ENCODE data around the gene ABI3BP.

The ABI3BP gene

DNA sequence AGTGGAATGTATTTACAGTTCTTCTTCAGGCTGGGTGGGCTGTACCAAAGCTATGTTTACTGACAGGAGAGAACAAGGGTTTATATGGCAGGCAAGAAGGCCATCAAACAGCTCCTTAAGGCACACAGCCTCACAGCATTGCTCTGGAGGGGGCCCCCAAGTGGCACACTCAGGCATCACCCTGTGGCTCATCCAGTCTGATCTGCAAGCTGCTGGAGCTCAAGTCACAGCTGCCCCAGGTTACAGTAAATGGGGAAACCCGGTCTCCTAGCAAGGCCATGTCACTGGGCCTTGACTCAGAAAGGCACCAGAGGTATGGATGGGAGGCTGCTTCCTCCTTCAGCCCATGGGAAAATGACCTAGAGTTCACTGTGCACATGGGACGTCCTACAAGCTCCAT lies 216.5 kb downstream of the ABI3BP start:
- DNase-seq (ENCODE audit: low read depth, low spot score): no peak

DNA sequence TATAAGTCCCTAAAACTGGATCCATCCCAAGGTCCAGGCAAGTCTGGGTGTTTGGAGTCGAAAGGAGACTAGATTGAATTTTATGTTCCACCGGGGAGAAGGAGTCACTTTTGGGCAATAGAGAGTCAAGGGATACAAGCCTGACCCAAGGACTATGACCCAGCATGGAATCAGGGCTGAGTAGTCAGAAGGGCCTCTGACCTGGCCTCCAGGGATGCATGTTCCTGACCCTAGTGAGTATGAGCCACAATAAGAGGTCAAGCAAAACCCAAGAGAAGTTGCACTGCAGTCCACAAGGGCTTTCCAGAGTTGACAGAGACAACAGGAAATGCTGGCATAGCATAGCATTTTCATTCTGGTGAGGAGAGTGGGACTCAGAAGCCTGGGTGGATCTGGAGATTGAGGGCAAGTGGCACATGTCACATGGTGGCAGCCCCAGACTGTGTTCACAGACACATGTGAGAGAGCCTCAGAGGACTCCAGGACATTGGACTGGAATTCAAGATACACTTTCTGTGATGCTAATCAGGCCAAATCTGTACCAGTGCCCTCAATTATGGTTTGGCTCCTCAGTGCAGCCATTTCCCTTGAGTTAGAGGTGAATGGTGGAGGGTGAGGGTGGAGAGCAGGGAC lies 217.0 kb downstream of the ABI3BP start:
- no peak for DNase-seq (ENCODE audit: low read depth, low spot score)

DNA sequence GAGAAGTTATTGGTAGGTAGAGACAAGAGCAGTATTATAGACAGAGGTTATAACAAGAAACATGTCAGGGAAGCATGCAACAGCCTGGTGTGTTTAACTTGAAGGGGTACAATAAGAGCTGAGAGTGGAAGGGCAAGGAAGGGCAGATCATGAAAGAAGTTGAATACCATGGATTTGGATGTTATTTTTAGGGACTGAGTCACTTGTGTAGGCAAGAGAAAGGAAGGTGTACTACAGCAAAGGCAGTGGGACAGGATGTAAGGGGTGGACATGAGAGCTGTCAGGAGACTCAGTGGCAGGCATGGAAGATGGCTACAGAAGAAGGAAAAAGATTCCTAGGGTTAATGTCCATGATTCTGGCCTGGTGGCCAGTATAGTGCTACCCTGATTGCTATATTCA lies 217.6 kb downstream of the ABI3BP start:
- DNase-seq (ENCODE audit: low read depth, low spot score): no peak

DNA sequence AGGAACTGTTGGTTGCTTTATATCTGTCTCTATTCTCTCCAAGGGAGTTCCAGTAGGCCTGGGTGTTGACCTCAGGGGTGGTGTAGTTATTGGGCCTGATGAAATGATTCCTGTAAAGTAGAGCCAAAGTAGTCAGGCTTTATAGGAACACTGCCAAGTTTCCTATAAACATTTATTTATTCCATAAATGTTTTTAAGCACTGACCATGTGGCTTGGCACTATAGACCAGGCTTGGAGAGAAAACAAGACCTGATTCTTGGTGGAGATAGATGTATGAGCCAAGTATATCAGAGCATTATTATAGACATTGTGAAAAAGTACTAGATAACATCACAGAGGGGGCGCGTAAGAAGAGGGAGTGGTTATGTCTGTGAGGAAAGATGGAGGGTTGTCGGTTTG lies 218.0 kb downstream of the ABI3BP start:
- DNase-seq (ENCODE audit: low read depth, low spot score): no peak

DNA sequence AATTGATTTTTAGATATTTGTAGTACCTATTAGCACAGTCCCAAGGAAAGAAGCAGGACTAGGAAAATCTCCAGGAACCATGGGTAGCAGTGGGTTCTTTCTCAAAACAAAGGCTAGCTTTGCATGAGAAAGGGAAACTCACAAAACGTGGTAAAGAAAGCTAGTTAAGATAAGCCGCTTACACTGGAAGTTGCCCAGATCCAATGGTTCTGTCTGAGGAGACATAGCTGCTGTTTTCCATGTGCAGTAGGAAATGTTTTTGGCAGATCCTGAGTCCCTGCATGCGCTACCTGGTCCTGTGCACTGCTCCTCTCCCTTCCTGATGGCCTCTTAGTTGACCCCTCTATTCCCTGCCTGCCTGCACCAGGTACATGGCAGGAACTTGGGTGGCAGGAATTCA lies 223.5 kb downstream of the ABI3BP start:
- no peak for DNase-seq (ENCODE audit: low read depth, low spot score)

DNA sequence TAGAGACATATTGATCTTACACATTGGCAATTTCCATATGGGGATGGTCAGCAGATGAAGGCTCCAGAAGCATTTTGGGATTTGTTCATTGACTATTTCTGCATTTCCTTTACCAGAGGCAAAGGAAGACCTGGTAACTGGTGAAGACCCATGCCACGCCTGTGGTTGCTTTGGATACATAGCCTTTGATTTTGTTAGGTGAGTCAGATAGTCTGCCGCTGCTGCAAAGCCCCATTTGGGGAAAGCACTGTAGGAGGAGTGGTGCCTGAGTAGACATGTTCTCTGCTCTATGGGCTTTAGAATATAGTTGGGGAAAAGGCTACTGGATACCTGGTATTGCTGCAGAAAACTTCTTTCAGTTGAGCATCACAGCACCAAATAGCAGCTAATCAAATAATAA lies 227.2 kb downstream of the ABI3BP start:
- DNase-seq (ENCODE audit: low read depth, low spot score): no peak

DNA sequence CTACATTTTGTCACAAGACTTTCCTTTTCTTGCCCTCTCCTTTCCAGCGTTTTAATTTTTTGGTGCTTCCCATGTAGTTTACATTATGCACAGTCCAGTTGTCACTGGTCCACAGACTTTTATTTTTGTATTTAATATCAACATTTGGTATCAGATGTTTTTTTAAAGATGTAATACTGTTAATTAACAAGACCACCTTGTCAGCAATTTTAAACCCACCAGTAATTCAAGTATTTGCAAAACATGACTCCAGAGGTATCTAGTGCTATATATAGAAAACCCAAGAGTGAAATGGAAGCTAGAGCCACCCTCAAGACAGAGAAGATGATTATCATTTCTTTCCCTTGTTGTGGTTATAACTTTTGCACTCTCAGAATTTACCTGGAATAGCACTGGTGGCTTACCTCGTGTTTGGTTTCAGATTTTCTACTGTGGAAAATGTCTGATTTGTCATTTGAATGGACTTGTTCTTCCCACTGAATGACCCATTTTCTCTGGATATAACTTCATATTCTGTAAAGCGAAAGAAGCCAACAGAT lies 227.7 kb downstream of the ABI3BP start:
- no peak for DNase-seq (ENCODE audit: low read depth, low spot score)

DNA sequence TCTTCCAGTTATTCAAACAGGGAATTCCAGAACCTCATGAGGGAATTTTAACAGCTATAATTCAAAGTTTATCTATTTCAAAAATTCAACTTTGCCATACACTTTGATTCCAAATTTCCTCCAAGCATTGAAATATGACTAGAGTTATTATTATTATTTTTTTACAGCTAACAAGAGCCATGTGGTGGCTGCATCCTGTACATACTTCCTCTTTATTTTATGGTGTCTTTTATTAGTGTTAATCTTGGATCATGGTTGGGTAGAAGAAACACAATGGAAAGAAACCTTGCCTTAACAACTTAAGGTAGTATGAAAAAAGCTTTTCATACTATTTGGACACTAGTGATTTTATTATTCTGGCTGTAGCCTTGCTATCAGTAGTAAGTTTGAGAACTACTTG lies 231.3 kb downstream of the ABI3BP start:
- DNase-seq (ENCODE audit: low read depth, low spot score): no peak

DNA sequence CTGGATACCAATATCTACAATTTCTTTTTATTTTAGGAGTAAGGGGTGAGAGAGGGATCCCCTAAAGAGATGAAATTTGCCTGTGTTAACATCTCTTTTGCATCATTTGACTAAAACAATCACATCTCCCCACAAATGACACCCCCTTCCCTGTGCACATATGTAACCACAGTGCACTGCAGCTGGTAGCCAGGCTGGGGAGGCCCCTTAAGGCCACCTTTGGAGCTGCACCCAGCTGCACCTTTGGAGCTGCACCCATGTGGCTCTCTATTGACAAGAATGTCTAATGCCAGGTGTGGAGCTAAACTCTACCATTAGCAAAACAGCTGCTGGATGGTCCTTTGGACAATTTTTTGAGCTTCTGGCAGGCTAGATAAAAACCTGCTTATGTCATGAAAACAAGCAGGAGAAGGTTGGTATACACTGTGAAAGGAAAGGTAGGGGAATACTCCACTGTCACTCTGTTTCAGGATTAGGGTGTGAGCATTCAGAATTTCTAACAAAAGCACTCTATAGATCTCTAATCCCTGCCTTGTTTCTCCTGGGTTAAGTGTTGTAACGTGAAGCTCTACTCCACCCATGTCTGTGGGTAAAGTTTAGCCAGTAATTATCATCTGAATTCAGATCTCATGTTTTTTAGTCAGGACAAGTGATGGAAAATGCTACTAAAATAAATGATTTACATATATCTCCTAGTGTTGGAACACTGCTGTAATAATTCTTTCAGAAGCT lies 231.8 kb downstream of the ABI3BP start:
- no peak for DNase-seq (ENCODE audit: low read depth, low spot score)

DNA sequence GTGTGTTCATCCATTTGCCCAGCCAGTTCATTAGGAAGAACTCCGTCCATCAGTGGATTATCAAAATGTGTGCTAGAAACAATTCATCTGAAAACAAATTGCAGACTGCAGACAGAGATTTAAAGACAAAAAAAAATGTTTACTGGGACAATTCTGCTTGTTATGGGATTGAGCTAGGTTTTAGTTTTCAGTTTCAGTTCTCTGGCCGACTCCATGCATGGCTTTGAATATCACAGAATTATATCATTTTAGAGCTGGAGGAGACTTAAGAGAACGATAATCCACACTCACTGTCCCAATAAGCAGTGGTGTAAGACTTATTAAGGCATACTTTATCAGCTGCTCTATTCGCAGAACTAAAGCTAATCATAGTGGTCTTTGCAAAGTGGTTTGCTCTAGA lies 232.8 kb downstream of the ABI3BP start:
- DNase-seq (ENCODE audit: low read depth, low spot score): no peak

DNA sequence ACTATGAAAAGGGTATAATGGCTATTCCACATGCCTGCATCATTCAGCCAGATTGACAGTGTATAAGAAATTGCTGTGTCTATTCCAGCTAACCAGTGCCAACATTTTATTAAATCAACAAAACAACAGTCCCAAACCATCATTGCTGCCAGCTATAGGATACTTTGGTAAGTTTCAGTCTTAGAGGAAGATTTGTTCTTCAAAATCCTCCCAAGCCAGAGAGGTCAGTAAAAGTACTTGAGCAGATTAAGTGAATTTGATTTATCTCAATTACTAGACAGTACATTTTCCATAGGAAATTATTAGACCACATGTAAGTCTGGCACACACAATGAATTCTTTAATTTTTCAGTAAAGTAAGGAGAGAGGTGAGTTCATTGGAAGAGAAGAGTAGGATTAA lies 233.3 kb downstream of the ABI3BP start:
- DNase-seq (ENCODE audit: low read depth, low spot score): no peak

DNA sequence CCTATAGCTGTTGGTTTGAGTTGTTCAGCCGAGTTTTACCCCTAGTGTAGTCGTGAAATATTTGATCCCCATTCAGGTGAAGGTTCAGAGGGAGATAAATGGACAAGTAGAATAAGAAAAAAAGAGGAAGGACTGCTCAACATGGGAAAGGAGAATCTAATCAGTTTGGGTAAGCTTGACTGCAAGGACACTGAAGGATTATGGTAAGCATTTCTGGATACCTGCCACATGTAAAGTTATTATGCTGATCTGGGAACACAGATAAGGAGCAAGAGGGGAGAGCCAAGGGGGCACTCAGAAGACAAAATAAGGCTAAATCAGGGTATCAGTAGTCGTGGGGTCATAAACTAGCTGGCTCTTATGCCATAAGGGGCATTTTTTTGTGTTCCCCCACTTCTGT lies 234.1 kb downstream of the ABI3BP start:
- DNase-seq (ENCODE audit: low read depth, low spot score): peak; percentile 44

DNA sequence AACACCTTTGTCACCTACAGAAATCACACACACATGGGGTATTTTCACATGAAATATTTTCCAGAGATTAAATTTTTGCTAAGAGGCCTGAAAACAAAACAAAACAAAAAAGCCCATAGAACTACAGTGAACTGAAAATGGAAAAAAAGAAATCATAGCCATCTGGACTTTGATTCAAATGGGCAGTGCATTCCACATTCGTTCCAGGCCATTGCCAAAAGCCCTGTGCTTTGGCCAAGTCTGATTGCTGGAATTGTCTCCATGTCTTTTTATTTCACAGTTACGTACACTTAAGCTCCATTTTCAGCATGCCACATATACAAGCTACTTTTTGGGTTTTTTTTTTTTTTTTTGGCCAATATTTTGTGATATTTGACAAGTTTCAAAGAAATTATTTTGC lies 236.8 kb downstream of the ABI3BP start:
- DNase-seq (ENCODE audit: low read depth, low spot score): peak; percentile 35

DNA sequence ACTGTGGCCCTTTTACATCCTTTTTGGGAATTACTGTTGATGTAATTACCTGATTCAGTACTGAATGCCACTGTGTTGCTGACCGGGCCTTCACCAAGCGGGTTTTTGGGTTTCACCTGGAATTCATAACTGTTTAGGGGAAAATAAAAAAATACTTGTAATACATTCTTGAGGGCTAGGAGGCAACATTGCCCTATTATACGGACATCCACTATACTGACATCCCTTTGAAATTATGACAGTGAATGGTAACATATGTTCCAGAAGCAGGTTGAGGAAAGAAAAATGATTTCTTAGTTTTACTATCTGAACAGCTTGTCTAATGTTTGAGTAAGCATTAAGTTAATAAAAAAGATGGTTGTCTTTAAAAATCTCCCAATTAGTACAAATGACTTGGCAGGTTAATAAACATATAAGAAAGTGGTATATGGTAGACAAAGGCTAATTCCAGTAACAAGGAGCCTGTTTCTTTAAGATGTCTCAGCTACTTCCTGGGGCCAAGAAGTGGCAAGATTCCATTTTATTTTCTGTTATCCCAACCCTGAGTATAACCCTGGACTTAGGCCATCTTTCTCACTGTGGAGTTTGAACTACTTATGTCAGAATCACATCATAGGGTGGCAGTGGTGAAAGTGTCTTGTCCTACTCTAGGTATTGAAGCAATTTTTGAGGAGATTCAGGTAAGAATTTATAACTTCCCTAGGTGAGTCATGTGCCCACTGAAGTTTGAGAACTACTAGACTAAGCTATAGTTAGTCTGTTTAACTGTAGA lies 238.5 kb downstream of the ABI3BP start:
- DNase-seq (ENCODE audit: low read depth, low spot score): no peak

DNA sequence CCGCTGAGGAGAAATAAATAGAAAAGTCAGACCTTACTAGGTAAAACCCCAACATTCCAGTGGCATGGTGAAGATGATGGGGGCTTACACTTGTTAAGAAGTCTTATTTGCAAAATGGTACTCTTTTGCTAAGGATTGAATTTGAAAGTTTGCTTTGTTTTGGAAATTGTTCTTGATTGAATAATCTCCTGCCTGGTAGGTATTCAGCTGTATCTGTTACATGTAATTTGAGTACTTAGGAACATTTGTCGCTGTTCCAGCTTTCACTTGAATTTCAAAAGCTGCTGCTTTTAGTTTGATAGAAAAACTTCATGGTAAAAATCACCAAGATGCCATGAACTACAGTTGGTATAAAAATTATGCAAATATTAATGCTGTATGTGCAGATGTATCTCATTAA lies 239.4 kb downstream of the ABI3BP start:
- peak; percentile 21 for DNase-seq (ENCODE audit: low read depth, low spot score)

DNA sequence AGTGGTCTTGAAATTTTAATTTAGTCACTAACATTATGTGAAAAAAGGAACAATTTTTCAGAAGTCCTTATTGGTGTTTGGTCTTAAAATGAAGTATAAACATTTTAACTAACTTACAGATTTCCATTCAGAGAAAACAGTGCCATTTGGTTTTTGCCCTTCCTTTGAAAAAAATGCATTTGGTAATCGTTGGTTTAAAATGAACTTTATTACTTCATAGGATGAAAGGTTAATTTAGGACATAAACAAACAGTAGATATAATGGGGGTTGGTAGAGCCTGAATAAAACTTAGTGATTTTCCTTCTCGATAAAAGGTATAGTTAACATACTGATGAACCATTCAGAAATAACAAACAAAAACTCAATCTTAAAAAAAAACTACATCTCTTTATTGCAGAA lies 244.3 kb downstream of the ABI3BP start:
- no peak for DNase-seq (ENCODE audit: low read depth, low spot score)

DNA sequence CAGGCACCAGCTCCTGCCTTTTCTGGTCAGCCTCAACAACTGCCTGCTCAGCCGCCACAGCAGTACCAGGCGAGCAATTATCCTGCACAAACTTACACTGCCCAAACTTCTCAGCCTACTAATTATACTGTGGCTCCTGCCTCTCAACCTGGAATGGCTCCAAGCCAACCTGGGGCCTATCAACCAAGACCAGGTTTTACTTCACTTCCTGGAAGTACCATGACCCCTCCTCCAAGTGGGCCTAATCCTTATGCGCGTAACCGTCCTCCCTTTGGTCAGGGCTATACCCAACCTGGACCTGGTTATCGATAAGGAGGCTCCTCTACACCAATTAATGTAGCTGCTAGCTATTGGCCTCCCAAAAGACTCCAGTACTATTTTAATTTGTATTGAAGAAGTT lies 245.0 kb downstream of the ABI3BP start:
- DNase-seq (ENCODE audit: low read depth, low spot score): no peak

DNA sequence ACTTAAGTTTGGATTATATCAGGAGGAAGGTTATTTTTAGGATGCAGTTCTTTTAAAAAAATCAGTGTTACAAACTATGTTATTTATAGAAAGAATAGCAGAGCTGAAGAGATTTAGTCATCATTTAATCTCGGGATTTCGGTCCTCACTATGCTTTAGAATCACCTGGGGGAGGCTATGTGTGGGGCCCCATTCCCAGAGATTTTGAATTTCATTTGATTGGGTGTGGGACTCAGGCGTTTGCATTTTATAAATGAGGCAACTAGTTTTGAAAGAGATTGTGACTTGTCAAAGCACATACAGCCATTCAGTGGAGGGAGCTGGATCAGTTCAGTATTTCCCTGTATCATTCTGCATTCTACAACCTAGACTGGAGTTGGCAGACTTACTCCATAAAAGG lies 247.1 kb downstream of the ABI3BP start:
- DNase-seq (ENCODE audit: low read depth, low spot score): no peak

DNA sequence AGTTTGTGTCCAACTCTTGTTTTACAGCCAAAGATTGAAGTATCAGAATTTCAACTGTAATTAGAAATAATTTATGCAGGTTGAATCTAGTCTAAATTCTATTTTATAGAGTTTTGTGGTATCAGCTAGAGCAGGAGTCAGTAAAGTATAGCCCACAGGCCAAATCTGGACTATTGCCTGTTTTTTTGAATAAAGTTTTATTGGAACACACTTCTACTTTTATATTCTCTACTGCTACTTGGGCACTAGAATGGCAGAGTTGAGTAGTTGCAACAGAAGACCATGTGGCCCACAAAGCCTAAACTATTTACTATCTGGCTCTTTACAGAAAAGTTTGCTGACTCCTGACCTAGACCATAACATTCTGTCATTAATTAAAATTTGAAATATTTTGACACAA lies 247.6 kb downstream of the ABI3BP start:
- DNase-seq (ENCODE audit: low read depth, low spot score): no peak

DNA sequence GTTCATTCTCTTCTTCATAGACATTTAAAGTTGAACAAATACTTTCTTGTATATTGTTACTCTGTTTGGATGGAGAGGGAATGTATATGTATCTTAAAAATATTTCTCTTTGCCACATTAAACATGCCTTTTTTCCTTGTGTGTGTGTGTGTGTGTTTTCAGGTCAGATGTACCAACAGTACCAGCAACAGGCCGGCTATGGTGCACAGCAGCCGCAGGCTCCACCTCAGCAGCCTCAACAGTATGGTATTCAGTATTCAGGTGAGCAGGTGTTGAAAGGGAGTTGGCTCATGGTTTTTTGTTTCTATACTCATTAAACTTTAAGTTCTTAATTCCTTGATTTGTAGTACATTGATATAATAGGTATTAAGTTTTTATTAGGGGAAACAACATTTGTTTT lies 248.6 kb downstream of the ABI3BP start:
- no peak for DNase-seq (ENCODE audit: low read depth, low spot score)

DNA sequence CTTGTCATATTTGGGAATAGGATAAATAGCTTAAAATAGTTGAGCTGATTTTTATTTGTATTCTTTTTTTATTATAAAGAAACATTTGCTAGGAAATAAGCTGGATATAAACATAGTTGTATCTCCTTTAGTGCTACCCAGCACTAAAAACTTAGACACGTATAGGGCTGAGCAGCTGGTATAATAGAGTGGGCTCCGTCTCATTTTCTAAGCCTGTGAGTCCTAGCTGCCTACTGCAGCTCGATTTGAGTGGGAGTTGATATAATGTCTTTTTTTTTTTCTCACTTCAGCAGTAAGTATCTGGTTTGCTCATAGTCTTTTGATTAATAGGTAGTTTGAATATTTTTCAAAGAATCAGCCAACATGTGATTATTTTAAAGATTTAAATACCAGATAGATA lies 249.7 kb downstream of the ABI3BP start:
- DNase-seq (ENCODE audit: low read depth, low spot score): no peak

DNA sequence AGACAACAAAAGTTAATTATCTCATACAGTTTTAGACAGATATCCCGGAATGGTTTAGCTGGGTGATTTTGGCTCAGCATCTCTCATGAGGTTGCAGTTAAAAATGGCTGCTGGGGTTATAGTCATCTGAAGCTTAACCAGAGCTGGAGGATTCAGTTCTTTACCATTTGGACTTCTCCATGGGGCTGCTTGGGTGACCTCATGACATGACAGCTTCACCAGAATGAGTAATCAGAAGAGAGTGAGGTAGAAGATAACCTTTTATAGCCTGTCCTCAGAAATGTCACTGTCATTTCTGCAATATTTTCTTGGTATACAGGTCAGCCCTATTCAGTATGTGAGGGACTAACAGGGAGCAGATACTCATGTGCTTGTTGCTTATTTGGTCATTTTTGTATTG lies 253.0 kb downstream of the ABI3BP start:
- DNase-seq (ENCODE audit: low read depth, low spot score): no peak

DNA sequence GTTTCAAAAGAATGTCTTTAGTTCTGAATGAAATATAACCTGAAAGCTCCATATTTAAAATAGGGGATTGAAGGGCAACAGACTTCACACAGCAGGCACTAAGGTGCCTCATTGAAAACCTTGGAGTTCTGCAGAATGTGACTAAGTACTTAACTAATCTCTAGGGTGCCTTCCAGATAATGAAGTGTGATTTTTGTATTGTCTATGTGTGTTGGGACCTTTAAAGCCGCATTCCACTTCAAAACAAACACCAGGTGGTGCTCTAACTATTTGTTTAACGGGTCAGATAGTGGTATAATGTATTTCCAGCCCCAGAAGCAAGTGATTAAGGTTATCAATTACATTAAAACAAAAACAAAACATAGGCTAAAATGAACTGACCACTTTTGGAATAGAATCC lies 255.9 kb downstream of the ABI3BP start:
- DNase-seq (ENCODE audit: low read depth, low spot score): peak; percentile 38
